ENCODE measurements around the gene SLC22A31. TPM values are rescaled to one million over a fixed set of nuclear protein-coding genes. Genes with fewer than 3 reads are reported as not detected.

Gene SLC22A31
- total and polyA plus RNA-seq, 4 donors: 25.2 to 285 (median 153) TPM

DNA sequence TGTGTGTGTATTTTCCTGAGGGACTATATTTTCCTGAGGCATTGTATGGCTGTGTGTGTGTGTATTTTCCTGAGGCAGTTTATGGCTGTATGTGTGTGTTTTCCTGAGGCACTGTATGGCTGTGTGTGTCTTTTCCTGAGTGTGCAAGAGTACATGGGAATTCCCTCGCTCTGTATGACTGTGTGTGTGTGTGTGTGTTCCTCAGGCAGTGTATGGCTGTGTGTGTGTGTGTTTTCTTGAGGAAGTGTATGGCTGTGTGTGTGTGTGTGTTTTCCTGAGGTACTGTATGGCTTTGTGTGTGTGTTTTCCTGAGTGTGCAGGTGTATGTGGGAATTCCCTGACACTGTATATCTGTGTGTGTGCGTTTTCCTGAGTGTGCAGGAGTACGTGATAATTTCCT is 21.3 kb upstream of the SLC22A31 start:
- Histone ChIP-seq H3K27me3 (ENCODE audit: control insufficient read depth in 3 of 3, insufficient read depth in 3 of 3, low read length in 2 of 3) (no peaks in the 10 kb centered on the region), H3K27ac (ENCODE audit: low read depth in 1 of 2, low read length in 1 of 2) (no peak overlapping the region), H3K4me3 (no peak overlapping the region), H3K4me1 (ENCODE audit: control insufficient read depth in 5 of 5, insufficient read depth in 5 of 5, low read length in 5 of 5) (peaks cover 0 to 4% (median 0%) of the 10 kb centered on the region in 5 donors), H3K9ac (ENCODE audit: insufficient read depth in 1 of 2, low read length in 2 of 2) (no peak overlapping the region), H3K36me3 (ENCODE audit: control insufficient read depth in 4 of 4, insufficient read depth in 4 of 4, low read length in 4 of 4) (peaks cover 16 to 45% (median 32%) of the 10 kb centered on the region in 4 donors), H3K9me3 (ENCODE audit: control insufficient read depth in 4 of 4, insufficient read depth in 3 of 4, low read length in 3 of 4) (peaks cover 0 to 2% (median under 1%) of the 10 kb centered on the region in 4 donors)
- DNase-seq (no peak), ATAC-seq (ENCODE audit: insufficient read depth, low FRiP score) (no peak)
- WGBS, 2 donors: 81 to 88% methylated on average over 3 of the region's 3 CpGs
- TF ChIP-seq, protein P1, sequence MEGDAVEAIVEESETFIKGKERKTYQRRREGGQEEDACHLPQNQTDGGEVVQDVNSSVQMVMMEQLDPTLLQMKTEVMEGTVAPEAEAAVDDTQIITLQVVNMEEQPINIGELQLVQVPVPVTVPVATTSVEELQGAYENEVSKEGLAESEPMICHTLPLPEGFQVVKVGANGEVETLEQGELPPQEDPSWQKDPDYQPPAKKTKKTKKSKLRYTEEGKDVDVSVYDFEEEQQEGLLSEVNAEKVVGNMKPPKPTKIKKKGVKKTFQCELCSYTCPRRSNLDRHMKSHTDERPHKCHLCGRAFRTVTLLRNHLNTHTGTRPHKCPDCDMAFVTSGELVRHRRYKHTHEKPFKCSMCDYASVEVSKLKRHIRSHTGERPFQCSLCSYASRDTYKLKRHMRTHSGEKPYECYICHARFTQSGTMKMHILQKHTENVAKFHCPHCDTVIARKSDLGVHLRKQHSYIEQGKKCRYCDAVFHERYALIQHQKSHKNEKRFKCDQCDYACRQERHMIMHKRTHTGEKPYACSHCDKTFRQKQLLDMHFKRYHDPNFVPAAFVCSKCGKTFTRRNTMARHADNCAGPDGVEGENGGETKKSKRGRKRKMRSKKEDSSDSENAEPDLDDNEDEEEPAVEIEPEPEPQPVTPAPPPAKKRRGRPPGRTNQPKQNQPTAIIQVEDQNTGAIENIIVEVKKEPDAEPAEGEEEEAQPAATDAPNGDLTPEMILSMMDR (IDR thresholded peaks at IDR 0.05; ENCODE audit: control extremely low read depth, extremely low read depth): no peak

- Histone ChIP-seq H3K36me3 (ENCODE audit: control insufficient read depth in 4 of 4, insufficient read depth in 4 of 4, low read length in 4 of 4) (peaks cover 10 to 32% (median 17%) of the 10 kb centered on the region in 4 donors), H3K9me3 (ENCODE audit: control insufficient read depth in 4 of 4, insufficient read depth in 3 of 4, low read length in 3 of 4) (no peaks in the 10 kb centered on the region), H3K4me1 (ENCODE audit: control insufficient read depth in 5 of 5, insufficient read depth in 5 of 5, low read length in 5 of 5) (peaks cover 0 to 9% (median 0%) of the 10 kb centered on the region in 5 donors), H3K4me3 (no peak overlapping the region), H3K9ac (ENCODE audit: insufficient read depth in 1 of 2, low read length in 2 of 2) (no peak overlapping the region), H3K27me3 (ENCODE audit: control insufficient read depth in 3 of 3, insufficient read depth in 3 of 3, low read length in 2 of 3) (no peaks in the 10 kb centered on the region), H3K27ac (ENCODE audit: low read depth in 1 of 2, low read length in 1 of 2) (no peak overlapping the region)
- TF ChIP-seq, protein P1 (IDR thresholded peaks at IDR 0.05; ENCODE audit: control extremely low read depth, extremely low read depth): no peak
- ATAC-seq (ENCODE audit: insufficient read depth, low FRiP score): no peak
- DNase-seq: no peak
- WGBS, 2 donors: 66 to 76% methylated on average over 5 of the region's 5 CpGs
Observed at GRCh38 chr16:89219365-89219764, 19.0 kb upstream of the SLC22A31 start.

GRCh38 chr16:89217388-89218191 is 17.3 kb upstream of the SLC22A31 start, which contains the start of gene ZNF778:
Gene ZNF778, plus strand, starts transcription at chr16:89217703. Its CDS starts 3,425 bp downstream, at chr16:89221128.
- Histone ChIP-seq H3K9me3 (ENCODE audit: control insufficient read depth in 4 of 4, insufficient read depth in 3 of 4, low read length in 3 of 4) (no peaks in the 10 kb centered on the region), H3K36me3 (ENCODE audit: control insufficient read depth in 4 of 4, insufficient read depth in 4 of 4, low read length in 4 of 4) (peaks cover 0 to 16% (median 8%) of the 10 kb centered on the region in 4 donors), H3K27me3 (ENCODE audit: control insufficient read depth in 3 of 3, insufficient read depth in 3 of 3, low read length in 2 of 3) (no peaks in the 10 kb centered on the region), H3K4me3 (peak within 1 kb of the TSS; percentile 74), H3K9ac (ENCODE audit: insufficient read depth in 1 of 2, low read length in 2 of 2) (peak within 1 kb of the TSS; percentile 69 to 81), H3K27ac (ENCODE audit: low read depth in 1 of 2, low read length in 1 of 2) (peak within 1 kb of the TSS; percentile 87 to 98), H3K4me1 (ENCODE audit: control insufficient read depth in 5 of 5, insufficient read depth in 5 of 5, low read length in 5 of 5) (peaks cover 0 to 9% (median 0%) of the 10 kb centered on the region in 5 donors)
- TF ChIP-seq, protein P1 (IDR thresholded peaks at IDR 0.05; ENCODE audit: control extremely low read depth, extremely low read depth): no peak
- WGBS, 2 donors: 0% methylated on average over 82 to 91 of the region's 91 CpGs
- DNase-seq (peak; percentile 84 to 92 (median 85)), ATAC-seq (ENCODE audit: insufficient read depth, low FRiP score) (peak; percentile 88)
